GM18909 (cell line): ENCODE data around the gene BTG2.
A peak's percentile ranks its signal among the peaks of the same experiment; 100 is the strongest.
"Not testable (repeated sequence)": the region's sequence is repeated elsewhere in the genome, so short reads cannot be mapped to it uniquely, and the experiment has no call there.

Experiments used
- ATAC-seq: cut with Tn5 transposase; IDR thresholded peaks from one replicate; pipeline ENCODE4 v1.9.1; 2021; ENCODE audit warnings: mild to moderate bottlenecking; ENCODE audit not compliant: unreplicated experiment, poor library complexity

BTG2 gene

GRCh38 chr1:203311368-203312301, 6.3 kb downstream of the BTG2 start:
- peak; percentile 32 for ATAC-seq

GRCh38 chr1:203314025-203314759, 8.9 kb downstream of the BTG2 start:
- ATAC-seq: not testable (repeated sequence)

GRCh38 chr1:203316626-203317093, 11.3 kb downstream of the BTG2 start:
- no peak for ATAC-seq

- ATAC-seq: no peak
Observed at GRCh38 chr1:203317429-203318228, 12.3 kb downstream of the BTG2 start.

- ATAC-seq: no peak
Observed at GRCh38 chr1:203318229-203318517, 12.9 kb downstream of the BTG2 start.

DNA sequence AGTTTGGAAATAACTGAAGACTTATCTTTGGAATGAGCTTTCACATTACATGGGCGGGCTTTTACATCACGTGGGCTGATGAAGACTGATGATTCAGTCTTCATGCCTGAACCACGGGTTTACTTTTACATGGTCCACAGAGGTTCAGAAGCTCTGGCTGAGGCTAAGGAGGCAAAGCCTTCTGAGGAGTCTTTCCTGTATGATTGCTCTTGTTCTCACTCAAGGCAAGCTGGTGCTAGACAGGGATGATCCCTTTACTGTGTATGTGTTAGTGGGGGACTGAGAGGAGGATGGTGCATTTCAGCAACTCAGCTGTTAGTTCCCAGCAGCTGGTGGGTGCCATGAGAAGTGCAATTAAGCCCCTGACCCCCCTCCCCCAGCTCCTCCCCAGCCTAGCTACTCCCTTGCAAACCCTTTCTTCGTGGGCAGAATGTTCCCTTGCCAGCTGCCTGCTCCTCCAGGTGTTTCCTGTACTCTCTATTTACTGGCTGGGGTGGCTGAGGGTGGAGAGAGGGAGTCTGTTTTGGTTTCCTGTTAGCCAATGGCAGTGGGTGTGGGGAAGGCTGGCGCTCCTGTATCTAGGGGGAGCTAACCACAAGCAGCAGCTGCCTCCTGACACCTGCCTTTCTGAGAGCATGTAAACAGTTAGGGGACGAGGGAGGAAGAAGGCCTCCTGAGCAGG, 15.4 kb downstream of the BTG2 start:
- ATAC-seq: peak; percentile 62

- ATAC-seq: no peak
Observed at GRCh38 chr1:203321273-203322052, 16.1 kb downstream of the BTG2 start.

DNA sequence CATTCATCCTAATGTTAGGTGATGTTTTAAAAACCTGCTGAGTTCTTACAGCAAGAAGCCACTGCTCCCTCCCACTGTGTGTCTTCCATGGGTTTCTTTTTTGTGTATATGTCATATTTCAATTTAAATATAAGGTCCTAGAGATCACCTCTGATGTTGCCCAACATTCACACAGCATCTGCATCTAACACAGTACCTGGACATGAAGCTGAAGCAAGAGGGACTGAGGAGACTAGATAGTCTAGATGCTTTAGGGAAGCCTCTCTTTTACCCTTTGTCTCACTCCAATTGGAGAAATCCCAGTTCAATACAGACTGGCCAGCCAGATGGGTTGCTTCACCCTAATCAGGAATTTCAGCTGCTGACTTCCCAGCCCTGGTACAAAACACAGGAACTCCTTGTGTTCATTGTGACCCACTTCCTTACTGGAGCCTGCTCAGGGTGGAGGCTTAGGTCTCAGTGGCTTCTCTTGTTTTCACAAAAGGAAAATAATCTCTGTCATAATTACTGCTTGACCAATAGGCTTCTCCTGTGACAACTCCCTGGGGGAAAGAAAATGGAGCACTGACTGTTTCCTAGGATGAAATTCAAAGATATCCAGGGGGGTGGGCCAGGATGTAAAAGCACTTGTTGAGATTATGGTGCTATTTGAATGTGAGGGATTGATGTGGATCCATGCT, 17.3 kb downstream of the BTG2 start:
- ATAC-seq: no peak

- ATAC-seq: no peak
Observed at GRCh38 chr1:203323587-203323986, 18.3 kb downstream of the BTG2 start.

DNA sequence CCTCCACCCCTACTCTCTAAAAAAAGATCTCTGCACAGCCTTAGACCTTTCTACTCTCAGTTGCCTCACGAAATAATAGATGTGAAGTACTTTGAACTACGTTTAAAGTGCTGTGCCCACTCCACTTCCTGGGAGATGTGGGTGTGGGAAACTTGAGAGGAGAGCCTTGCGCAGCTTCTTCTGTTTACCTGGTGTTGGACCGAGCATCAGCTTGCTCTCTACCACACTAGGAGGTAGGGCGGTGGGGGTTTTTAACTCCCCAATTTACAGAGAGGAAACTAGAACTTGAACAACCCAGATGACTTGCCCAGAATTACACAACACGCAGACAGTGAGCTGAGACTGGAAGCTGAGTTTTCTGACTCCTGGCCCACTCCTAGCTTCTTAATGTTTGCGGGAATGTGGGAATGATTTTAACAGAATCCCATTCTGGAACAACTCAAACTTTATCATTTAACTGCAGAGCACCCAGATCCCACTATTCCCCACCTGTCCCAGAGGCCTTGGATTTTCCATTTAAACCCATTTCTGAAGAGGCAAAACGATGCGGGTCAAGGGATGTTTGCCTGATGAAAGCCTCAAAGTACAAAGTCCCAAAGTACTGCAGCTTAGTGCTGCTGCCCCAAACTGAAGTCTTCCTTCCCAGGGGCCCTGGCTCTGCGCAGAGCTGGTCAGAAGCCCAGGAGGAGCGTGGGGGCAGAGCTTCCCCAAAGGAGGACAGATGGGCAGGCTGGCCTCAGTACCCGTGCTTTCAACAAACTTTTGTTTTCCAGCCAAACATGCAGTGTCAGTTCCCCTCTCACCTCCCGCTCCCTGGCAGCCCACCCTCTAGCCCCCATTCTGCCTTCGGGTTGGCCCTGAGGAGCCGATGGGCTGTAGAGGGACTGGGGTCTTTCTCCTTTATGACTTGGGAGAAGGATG, 19.0 kb downstream of the BTG2 start:
- ATAC-seq: no peak

GRCh38 chr1:203325026-203325417, 19.7 kb downstream of the BTG2 start:
- ATAC-seq: peak; percentile 42

DNA sequence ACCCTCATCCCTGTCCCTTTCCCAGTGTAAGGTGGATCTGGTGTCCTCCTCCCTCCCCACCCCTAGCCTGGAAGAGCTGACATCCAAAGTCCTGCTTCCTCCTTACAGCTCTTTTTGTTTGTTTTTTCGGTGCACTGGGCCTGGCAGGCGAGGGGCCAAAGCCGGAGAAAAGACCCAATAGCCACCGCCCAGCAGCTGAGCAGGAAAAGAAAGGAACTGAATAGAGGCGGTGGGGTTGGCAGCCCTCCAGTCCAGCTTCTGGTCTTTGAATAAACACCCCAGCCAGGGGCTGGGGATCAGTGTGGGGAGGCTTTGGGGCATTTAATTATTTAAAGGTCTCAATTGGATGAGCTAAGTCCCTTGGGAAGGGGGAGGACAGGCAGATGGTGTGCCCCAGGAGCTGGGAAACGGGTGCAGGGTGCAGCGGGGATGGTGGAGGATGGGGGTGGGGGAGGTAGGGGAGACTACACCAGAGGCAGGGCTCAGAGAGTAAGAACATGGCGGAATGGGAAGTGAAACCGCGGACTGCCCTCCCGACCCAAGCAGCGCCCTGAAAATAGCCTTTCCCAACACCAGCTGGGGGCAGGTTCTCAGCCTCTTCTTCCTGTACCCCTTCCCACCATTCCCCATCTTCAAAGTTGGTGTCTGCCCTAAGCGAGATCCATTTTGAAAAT, 20.2 kb downstream of the BTG2 start:
- ATAC-seq: no peak

DNA sequence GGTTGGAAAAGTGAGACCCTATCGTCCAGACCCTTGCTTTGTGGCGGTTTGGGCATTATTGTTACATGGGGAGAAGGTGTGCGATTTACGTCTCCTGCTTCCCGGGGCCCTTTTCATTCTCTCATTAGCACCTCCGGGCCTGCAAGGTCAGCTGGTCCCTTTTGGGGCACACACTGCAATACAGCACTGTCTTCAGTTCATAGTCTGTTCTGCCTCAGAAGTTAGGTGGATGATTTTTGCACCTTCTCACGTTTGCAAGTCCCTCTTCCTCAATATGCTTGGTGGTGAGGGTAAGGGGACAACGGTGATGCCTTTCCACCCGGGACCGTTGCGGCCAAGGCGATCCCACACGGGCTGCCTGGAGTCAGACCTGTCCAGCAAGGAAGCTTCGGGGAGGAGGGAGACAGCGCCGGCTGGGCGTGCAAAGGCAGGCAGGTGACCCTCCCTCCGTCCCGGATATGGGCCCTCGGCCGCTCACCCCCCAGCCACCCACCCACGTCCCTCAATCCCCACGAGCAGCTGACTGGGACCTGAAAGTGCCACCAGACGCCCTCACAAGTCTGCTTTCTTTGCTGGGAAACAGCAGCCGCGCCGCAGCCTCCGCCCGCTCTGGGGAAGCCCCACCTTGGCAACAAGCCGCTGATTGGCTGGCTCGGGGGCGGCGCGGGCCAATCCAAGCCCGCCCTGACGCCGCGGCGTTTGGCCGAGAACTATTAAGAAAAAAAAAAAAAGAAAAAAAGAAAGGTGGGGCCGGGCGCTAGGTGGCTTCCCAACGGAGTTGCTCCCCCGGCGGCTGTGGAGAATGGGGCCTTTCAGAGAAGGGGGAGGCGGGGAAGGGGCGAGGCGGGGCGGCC, 21.7 kb downstream of the BTG2 start:
- peak; percentile 75 for ATAC-seq

DNA sequence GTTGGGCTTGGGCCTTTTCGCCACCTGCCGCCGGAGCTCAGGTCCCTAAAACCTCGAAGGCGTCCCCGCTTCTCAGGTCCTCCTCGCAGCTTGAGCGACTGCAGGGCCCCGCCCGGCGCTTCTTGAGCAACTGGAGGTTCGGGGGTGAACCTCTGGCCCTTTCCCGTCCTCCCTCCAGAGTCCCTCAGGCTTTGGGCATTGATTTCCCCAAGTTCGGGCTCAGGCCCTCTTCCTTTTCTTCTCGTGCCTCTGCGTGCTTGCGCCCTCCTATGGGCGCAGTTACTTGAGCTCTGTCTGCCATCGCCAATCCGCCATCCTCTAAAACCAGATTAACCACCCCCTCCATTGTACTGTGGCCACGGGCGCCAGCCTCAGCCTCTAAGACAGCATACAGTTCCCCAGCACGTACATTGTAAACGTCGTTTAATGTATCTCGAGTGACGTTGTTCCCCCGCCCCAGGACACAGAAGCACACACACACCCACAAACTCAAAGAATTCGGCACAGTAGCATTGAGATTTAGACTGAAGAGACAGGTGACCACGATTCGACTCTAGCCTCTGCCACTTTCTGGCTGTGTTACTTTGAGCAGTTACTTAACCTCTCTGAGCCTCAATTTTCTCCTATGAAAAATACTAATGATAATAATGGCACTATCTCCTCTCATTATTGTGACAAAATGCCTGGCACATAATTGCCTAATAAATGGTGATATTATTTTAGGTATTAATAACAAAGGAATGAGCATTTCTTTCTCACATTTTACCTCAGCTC, 22.6 kb downstream of the BTG2 start:
- peak; percentile 31 for ATAC-seq

DNA sequence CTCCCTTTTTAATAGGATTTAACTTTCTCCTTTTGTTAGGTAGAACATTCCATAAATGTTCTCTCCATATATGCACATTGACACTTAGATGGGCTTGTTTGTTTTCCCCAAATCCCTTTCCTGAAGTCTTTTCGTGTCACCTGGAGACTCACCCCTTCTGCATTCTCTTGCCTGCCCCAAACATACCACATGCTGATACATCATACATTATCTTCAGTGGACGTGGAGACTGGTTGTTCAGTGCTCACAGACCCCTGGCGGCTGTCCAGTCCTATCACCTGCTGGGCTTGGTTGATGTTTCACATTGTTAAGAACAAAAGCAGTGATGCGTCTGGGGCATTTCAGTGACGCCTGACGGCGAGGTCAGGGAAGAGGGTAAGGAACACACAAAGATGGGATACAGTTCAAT, 23.4 kb downstream of the BTG2 start:
- ATAC-seq: no peak

DNA sequence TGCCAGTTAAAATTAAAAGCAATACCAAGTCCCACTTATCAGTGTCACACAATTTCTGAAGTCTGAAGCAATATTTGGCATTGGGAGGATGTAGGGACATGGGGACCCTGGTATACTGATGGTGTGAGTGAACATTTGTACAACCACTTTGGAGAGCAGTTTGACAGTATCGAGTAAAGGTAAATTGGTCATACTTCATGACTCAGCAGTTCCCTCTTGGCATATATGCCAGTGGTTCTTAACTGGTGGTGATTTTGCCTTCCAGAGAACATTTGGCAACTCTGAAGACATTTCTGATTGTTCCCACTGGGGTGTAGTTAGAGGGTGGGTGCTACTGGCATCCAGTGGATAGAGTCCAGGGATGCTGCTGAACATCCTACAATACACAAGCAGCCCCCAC, 25.9 kb downstream of the BTG2 start:
- no peak for ATAC-seq
